Measurements from ENCODE around the gene SPOCK1. TPM values are rescaled to one million over a fixed set of nuclear protein-coding genes. Genes with fewer than 3 reads are reported as not detected.

The SPOCK1 gene
- total and polyA plus RNA-seq, 7 donors = 4.2 to 52.7 (median 16.0) TPM

DNA sequence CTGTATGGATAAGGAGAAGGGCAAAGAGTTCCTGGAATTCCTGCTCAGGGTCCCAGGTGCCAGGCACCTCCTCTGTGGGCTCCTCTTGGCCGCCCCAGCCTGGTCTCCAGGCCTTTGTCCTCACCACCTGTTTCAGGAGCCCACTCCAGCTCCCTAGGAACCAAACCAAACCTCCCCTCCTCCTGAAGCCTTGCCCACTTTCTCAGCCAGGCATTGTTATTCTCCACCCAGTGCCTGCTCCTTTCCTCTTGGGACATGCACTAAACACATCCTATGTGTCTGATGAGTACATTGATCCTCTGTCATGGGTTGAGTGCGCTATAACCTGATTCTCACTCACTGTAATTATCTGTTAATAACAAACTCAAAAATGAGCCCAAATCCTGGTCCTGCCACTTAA lies 189.8 kb downstream of the SPOCK1 start:
- no peak for ATAC-seq
- no peaks in the 10 kb centered on the region for H3K4me1 ChIP-seq
- intact Hi-C loops (cut with DNase I) = no loop called here
- DNase-seq = no peak
- H3K27me3 ChIP-seq (ENCODE audit: insufficient read depth in 3 of 3, low read length in 2 of 3) = no peaks in the 10 kb centered on the region
- 88 to 100% (median 92%) methylated on average over 2 of the region's 2 CpGs for WGBS, 3 donors
- no peak overlapping the region for H3K27ac ChIP-seq
- TF ChIP-seq CTCF (IDR thresholded peaks at IDR 0.05) = no peak
- H3K4me3 ChIP-seq = no peak overlapping the region
- no peaks in the 10 kb centered on the region for H3K36me3 ChIP-seq (ENCODE audit: insufficient read depth in 1 of 2, low read depth in 1 of 2)
- H3K9me3 ChIP-seq = no peaks in the 10 kb centered on the region

DNA sequence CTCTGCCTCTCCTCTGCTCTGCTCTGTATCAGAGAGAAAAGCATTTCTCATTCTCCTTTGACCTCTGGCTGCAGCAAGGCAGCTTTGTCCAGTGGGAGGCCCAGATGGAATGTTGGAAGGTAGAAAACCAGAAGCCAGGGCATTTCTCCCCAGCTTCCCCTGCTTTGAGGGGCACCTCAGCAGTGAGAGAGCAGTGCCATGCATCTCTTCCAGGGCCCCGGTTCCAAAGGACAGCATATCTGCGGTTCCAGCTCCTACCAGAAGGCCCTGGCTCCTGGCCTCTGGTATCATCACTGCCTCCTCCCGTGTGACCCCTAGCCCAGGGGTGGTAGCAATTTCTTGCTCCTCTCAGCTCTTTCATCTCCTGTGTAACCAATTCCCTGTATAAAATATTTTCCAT lies 190.8 kb downstream of the SPOCK1 start:
- H3K4me3 ChIP-seq = no peak overlapping the region
- H3K9me3 ChIP-seq = no peaks in the 10 kb centered on the region
- H3K27me3 ChIP-seq (ENCODE audit: insufficient read depth in 3 of 3, low read length in 2 of 3) = no peaks in the 10 kb centered on the region
- no peak overlapping the region for H3K27ac ChIP-seq
- intact Hi-C loops (cut with DNase I) = no loop called here
- DNase-seq (no peak), ATAC-seq (no peak)
- WGBS, 3 donors = 81 to 84% (median 82%) methylated on average over 3 of the region's 3 CpGs
- no peaks in the 10 kb centered on the region for H3K36me3 ChIP-seq (ENCODE audit: insufficient read depth in 1 of 2, low read depth in 1 of 2)
- peaks cover 6% of the 10 kb centered on the region for H3K4me1 ChIP-seq
- no peak for TF ChIP-seq CTCF (IDR thresholded peaks at IDR 0.05)

GRCh38 chr5:137306903-137307302 lies 192.2 kb downstream of the SPOCK1 start:
- Histone ChIP-seq H3K4me1 (peaks cover 6% of the 10 kb centered on the region), H3K4me3 (no peak overlapping the region), H3K27me3 (ENCODE audit: insufficient read depth in 3 of 3, low read length in 2 of 3) (no peaks in the 10 kb centered on the region), H3K36me3 (ENCODE audit: insufficient read depth in 1 of 2, low read depth in 1 of 2) (no peaks in the 10 kb centered on the region), H3K27ac (no peak overlapping the region), H3K9me3 (no peaks in the 10 kb centered on the region)
- intact Hi-C loops (cut with DNase I) = no loop called here
- 83 to 90% (median 83%) methylated on average over 3 of the region's 3 CpGs for WGBS, 3 donors
- no peak for ATAC-seq
- no peak for DNase-seq
- TF ChIP-seq CTCF (IDR thresholded peaks at IDR 0.05) = no peak

DNA sequence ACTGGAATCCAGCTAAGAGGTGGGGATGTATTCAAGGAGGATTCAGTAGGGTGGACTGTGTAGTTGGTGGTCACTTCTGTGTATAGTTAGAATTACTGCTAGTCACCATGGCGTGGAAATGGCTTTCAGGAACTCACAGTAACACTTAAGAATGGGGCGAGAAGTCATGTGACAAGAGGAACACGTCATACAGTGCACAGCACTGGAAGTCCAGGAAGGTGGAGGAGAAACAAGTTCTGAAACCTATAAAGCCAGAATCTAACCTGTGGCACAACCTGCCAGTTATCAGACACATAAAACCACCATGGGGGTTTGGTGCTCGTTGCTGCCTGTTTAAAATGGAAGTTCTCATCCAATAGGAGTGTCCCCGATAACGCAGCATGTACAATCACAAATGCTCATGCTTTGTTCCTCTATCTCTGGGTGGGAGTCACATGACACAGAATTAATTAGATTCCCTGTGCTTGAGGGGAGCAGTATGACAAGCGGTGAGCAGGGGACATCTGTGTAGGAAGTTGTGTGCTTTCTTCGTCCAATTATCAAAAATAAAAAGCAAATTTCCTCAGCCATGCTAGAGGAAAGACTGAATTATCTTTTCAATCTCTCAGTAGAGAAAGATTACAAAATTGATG lies 193.0 kb downstream of the SPOCK1 start:
- DNase-seq (no peak), ATAC-seq (no peak)
- Histone ChIP-seq H3K27ac (no peak overlapping the region), H3K9me3 (no peaks in the 10 kb centered on the region), H3K4me1 (peaks cover 6% of the 10 kb centered on the region), H3K4me3 (no peak overlapping the region), H3K27me3 (ENCODE audit: insufficient read depth in 3 of 3, low read length in 2 of 3) (no peaks in the 10 kb centered on the region), H3K36me3 (ENCODE audit: insufficient read depth in 1 of 2, low read depth in 1 of 2) (no peaks in the 10 kb centered on the region)
- TF ChIP-seq CTCF (IDR thresholded peaks at IDR 0.05) = no peak
- intact Hi-C loops (cut with DNase I) = no loop called here
- 81 to 87% (median 85%) methylated on average over 8 of the region's 8 CpGs for WGBS, 3 donors
